ENCODE measurements around the gene ZC3H4.

ZC3H4 gene

DNA sequence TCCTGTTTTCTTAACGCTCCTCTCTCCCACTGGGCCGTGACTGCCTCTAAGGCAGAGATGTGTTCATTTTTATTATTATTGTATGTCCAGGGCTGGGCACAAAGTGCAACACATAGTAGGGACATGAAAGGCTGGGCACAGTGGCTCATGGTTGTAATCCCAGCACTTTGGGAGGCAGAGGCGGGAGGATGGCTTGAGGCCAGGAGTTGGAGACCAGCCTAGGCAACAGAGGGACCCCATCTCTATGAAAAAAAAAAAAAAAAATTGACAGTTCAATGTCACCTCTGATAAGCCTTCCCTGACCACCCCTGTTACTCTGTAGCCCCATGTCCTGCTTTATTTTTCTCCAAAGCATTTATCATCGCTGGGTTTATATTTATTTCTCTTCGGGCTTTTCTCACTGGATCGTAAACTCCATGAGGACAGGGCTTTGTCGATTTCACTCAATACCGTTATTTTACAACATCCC lies 16.6 kb upstream of the ZC3H4 start:
- TF ChIP-seq BACH2 (CRISPR knock-in tag; IDR thresholded peaks at IDR 0.05; ENCODE audit: borderline replicate concordance) (no peak), RARB (CRISPR knock-in tag; IDR thresholded peaks at IDR 0.05) (no peak), ARNTL (CRISPR knock-in tag; IDR thresholded peaks at IDR 0.05; ENCODE audit: borderline replicate concordance, low read depth) (no peak), GLIS3 (CRISPR knock-in tag; IDR thresholded peaks at IDR 0.05) (no peak), OSR1 (CRISPR knock-in tag; IDR thresholded peaks at IDR 0.05) (no peak), ESRRG (CRISPR knock-in tag; IDR thresholded peaks at IDR 0.05) (no peak), POU6F1 (CRISPR knock-in tag; IDR thresholded peaks at IDR 0.05; ENCODE audit: borderline replicate concordance, low read depth) (no peak), ZC3H10 (CRISPR knock-in tag; IDR thresholded peaks at IDR 0.05) (no peak), ZNF8 (CRISPR knock-in tag; IDR thresholded peaks at IDR 0.05) (no peak), TCF4 (CRISPR knock-in tag; IDR thresholded peaks at IDR 0.05; ENCODE audit: borderline replicate concordance) (no peak), CSDC2 (CRISPR knock-in tag; IDR thresholded peaks at IDR 0.05) (no peak), ISL1 (CRISPR knock-in tag; IDR thresholded peaks at IDR 0.05) (no peak), CSRNP3 (CRISPR knock-in tag; IDR thresholded peaks at IDR 0.05) (no peak), ZNF70 (CRISPR knock-in tag; IDR thresholded peaks at IDR 0.05) (no peak), CREB5 (CRISPR knock-in tag; IDR thresholded peaks at IDR 0.05; ENCODE audit: low read depth) (no peak), ZFP30 (CRISPR knock-in tag; IDR thresholded peaks at IDR 0.05) (no peak), ZFP3 (CRISPR knock-in tag; IDR thresholded peaks at IDR 0.05) (no peak)
- TF ChIP-seq, protein P1, sequence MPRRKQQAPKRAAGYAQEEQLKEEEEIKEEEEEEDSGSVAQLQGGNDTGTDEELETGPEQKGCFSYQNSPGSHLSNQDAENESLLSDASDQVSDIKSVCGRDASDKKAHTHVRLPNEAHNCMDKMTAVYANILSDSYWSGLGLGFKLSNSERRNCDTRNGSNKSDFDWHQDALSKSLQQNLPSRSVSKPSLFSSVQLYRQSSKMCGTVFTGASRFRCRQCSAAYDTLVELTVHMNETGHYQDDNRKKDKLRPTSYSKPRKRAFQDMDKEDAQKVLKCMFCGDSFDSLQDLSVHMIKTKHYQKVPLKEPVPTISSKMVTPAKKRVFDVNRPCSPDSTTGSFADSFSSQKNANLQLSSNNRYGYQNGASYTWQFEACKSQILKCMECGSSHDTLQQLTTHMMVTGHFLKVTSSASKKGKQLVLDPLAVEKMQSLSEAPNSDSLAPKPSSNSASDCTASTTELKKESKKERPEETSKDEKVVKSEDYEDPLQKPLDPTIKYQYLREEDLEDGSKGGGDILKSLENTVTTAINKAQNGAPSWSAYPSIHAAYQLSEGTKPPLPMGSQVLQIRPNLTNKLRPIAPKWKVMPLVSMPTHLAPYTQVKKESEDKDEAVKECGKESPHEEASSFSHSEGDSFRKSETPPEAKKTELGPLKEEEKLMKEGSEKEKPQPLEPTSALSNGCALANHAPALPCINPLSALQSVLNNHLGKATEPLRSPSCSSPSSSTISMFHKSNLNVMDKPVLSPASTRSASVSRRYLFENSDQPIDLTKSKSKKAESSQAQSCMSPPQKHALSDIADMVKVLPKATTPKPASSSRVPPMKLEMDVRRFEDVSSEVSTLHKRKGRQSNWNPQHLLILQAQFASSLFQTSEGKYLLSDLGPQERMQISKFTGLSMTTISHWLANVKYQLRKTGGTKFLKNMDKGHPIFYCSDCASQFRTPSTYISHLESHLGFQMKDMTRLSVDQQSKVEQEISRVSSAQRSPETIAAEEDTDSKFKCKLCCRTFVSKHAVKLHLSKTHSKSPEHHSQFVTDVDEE (CRISPR knock-in tag; IDR thresholded peaks at IDR 0.05), result no peak
- ATAC-seq, result no peak

DNA sequence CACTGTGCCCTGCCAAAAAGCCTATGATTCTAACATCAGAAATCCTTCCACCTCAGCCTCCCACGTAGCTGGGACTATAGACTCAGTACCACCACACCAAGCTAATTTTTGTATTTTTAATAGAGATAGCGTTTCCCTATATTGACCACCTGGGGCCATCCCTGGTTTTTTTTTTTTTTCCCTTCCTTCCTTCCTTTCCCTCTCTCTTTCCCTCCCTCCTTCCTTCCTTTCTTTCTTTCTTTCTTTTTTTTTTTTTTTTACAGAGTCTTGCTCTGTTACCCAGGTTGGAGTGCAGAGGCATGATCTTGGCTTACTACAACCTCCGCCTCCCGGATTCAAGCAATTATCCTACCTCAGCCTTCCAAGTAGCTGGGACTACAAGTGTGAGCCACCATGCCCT lies 16.0 kb upstream of the ZC3H4 start:
- no peak for TF ChIP-seq ARNTL (CRISPR knock-in tag; IDR thresholded peaks at IDR 0.05; ENCODE audit: borderline replicate concordance, low read depth)
- no peak for TF ChIP-seq TCF4 (CRISPR knock-in tag; IDR thresholded peaks at IDR 0.05; ENCODE audit: borderline replicate concordance)
- TF ChIP-seq CSDC2 (CRISPR knock-in tag; IDR thresholded peaks at IDR 0.05), result no peak
- TF ChIP-seq, protein P1 (CRISPR knock-in tag; IDR thresholded peaks at IDR 0.05), result no peak
- no peak for TF ChIP-seq TOX (CRISPR knock-in tag; IDR thresholded peaks at IDR 0.05; ENCODE audit: borderline replicate concordance)
- no peak for TF ChIP-seq ZNF8 (CRISPR knock-in tag; IDR thresholded peaks at IDR 0.05)
- TF ChIP-seq PPARA (CRISPR knock-in tag; IDR thresholded peaks at IDR 0.05; ENCODE audit: borderline replicate concordance), result no peak
- no peak for TF ChIP-seq OSR1 (CRISPR knock-in tag; IDR thresholded peaks at IDR 0.05)
- TF ChIP-seq ZC3H10 (CRISPR knock-in tag; IDR thresholded peaks at IDR 0.05), result no peak
- no peak for ATAC-seq

DNA sequence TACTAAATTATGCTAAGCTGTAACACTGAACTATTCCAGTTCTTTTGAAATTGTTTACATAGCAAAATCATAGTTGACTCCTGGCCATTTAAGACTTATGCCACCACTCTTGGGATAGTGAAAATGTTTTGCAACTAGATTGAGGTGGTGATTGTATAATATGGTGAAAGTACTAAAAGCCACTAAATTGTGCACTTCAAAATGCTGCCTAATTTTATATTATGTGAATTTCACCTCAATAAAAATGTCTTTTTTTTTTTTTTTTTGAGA lies 12.0 kb upstream of the ZC3H4 start:
- no peak for TF ChIP-seq TCF4 (CRISPR knock-in tag; IDR thresholded peaks at IDR 0.05; ENCODE audit: borderline replicate concordance)
- TF ChIP-seq, protein P1 (CRISPR knock-in tag; IDR thresholded peaks at IDR 0.05), result no peak
- TF ChIP-seq CREB5 (CRISPR knock-in tag; IDR thresholded peaks at IDR 0.05; ENCODE audit: low read depth), result no peak
- TF ChIP-seq ZNF565 (CRISPR knock-in tag; conservative IDR thresholded peaks at IDR 0.05; ENCODE audit: low read depth), result no peak
- no peak for TF ChIP-seq ZFP30 (CRISPR knock-in tag; IDR thresholded peaks at IDR 0.05)
- TF ChIP-seq RARB (CRISPR knock-in tag; IDR thresholded peaks at IDR 0.05), result no peak
- no peak for TF ChIP-seq ZC3H10 (CRISPR knock-in tag; IDR thresholded peaks at IDR 0.05)
- TF ChIP-seq OSR1 (CRISPR knock-in tag; IDR thresholded peaks at IDR 0.05), result no peak
- TF ChIP-seq ZNF8 (CRISPR knock-in tag; IDR thresholded peaks at IDR 0.05), result no peak
- TF ChIP-seq GLIS3 (CRISPR knock-in tag; IDR thresholded peaks at IDR 0.05), result no peak
- TF ChIP-seq TOX (CRISPR knock-in tag; IDR thresholded peaks at IDR 0.05; ENCODE audit: borderline replicate concordance), result no peak
- no peak for TF ChIP-seq SNAI2 (CRISPR knock-in tag; IDR thresholded peaks at IDR 0.05)
- no peak for TF ChIP-seq ISL1 (CRISPR knock-in tag; IDR thresholded peaks at IDR 0.05)
- no peak for TF ChIP-seq ZFP3 (CRISPR knock-in tag; IDR thresholded peaks at IDR 0.05)
- no peak for ATAC-seq
